Fibroblast of lung (primary cell): ENCODE data around the gene RBM33.

Experiments used
- CTCF ChIP-seq, 2 donors: IDR thresholded peaks in 1 of 2; conservative IDR thresholded peaks in 1 of 2; 1 replicate in 1 of 2; 2 replicates in 1 of 2; pipeline ENCODE4 v1.5.1; 2011 to 2012; ENCODE audit warnings: low read length in 2 of 2, control low read depth in 1 of 2, inconsistent platforms in 1 of 2, low read depth in 1 of 2, mild to moderate bottlenecking in 1 of 2
- EZH2 ChIP-seq: IDR thresholded peaks from 2 replicates; pipeline ENCODE4 v1.5.1; 2012; ENCODE audit warnings: low read length, control low read depth, mild to moderate bottlenecking; ENCODE audit errors: missing control alignments

DNA sequence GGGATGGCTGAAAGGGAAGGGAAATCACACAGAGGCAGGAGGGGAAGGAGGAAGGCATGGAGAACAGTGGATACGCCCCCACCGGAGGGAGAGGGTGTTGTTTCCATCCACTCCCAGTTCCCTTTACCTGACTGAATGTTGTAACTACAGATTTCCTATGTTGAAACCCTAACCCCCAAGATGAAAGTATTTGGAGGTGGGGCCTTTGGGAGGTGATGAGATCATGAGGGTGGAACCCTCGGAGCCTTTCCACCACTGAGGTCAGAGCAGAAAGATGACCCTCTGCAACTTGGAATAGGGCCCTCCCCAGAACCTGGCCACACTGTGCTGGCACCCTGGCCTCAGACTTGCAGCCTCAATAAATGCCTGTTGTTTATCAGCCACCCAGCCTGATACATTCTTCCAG, 49.5 kb upstream of the RBM33 start:
- no peak for TF ChIP-seq CTCF (conservative IDR thresholded peaks at IDR 0.05 in 1 of 2, IDR thresholded peaks at IDR 0.05 in 1 of 2; ENCODE audit: low read depth in 1 of 2, low read length in 2 of 2)
- no peak for TF ChIP-seq EZH2
